K562 (cell line): ENCODE results near the gene SOX15.

Experiments
- CBX8 ChIP-seq: fragments of 200-600 bp; sonication (generic); IDR thresholded peaks from 2 replicates; pipeline ENCODE4 v1.6.1; 2012; ENCODE audit warnings: borderline replicate concordance, mixed run types, low read depth, mild to moderate bottlenecking, moderate library complexity, mixed read lengths, low read length, control low read depth, inconsistent platforms; ENCODE audit not compliant: poor library complexity, severe bottlenecking; ENCODE audit errors: extremely low read depth
- ESRRA ChIP-seq: fragments of 450-650 bp; IDR thresholded peaks from 2 replicates; pipeline ENCODE4 v1.6.1; 2014; ENCODE audit warnings: low read depth, mild to moderate bottlenecking, moderate library complexity, borderline replicate concordance
- KLF1 ChIP-seq: fragments of 450-650 bp; IDR thresholded peaks from 2 replicates; pipeline ENCODE4 v1.6.1; 2016; ENCODE audit warnings: missing genetic modification characterization, missing compliant biosample characterization
- SMARCC2 ChIP-seq: fragments of 450-650 bp; IDR thresholded peaks from 2 replicates; pipeline ENCODE4 v1.6.1; 2017; ENCODE audit warnings: antibody characterized with exemption, moderate library complexity, mild to moderate bottlenecking, low read depth
- TCF3 ChIP-seq: sonication (generic); formaldehyde crosslinking; IDR thresholded peaks from 2 replicates; pipeline ENCODE4 v1.4.0; 2020; ENCODE audit warnings: mild to moderate bottlenecking, missing genetic modification reagents
- ZNF239 ChIP-seq: fragments of 250-450 bp; sonication (Bioruptor Pico); IDR thresholded peaks from 2 replicates; pipeline ENCODE4 v1.4.0; 2020; ENCODE audit warnings: mild to moderate bottlenecking
- TF ChIP-seq, protein P1 (sequence below), 3 experiments: IDR thresholded peaks in 2 of 3; conservative IDR thresholded peaks in 1 of 3; 2 replicates each; pipeline ENCODE4 v1.5.1; 2011 to 2012; ENCODE audit warnings: low read length in 3 of 3, mild to moderate bottlenecking in 3 of 3, control low read depth in 2 of 3, improper control_type of control experiment in 1 of 3, inconsistent platforms in 1 of 3, low read depth in 1 of 3, mixed read lengths in 1 of 3, moderate library complexity in 1 of 3; ENCODE audit not compliant: insufficient read depth in 2 of 3
- TF ChIP-seq, protein P2 (sequence below): fragments of 250-450 bp; sonication (Bioruptor Pico); IDR thresholded peaks from 2 replicates; pipeline ENCODE4 v1.4.0; 2020; ENCODE audit warnings: mild to moderate bottlenecking, moderate library complexity

DNA sequence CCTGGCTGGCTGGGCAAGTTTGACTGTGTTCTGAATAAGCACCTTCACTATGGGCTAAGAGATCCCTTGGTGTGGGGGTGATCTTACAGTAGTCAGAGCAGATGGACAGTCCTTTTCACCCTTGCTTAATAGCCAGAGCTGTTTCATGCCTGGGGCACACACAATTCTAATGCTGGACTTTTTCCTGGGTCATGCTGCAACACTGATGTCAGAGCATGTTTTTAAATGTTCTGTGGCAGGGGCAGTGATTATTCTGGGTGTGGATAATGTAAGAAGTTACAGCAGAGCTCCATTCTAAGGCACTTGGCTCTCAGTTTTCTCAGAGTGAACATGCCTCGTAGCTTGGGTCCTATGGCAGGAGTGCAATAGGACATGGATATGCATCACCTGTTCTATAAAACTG lies 14.4 kb downstream of the SOX15 start:
- TF ChIP-seq ZNF239, result no peak
- TF ChIP-seq KLF1, result no peak
- no peak for TF ChIP-seq SMARCC2
- TF ChIP-seq, protein P1, sequence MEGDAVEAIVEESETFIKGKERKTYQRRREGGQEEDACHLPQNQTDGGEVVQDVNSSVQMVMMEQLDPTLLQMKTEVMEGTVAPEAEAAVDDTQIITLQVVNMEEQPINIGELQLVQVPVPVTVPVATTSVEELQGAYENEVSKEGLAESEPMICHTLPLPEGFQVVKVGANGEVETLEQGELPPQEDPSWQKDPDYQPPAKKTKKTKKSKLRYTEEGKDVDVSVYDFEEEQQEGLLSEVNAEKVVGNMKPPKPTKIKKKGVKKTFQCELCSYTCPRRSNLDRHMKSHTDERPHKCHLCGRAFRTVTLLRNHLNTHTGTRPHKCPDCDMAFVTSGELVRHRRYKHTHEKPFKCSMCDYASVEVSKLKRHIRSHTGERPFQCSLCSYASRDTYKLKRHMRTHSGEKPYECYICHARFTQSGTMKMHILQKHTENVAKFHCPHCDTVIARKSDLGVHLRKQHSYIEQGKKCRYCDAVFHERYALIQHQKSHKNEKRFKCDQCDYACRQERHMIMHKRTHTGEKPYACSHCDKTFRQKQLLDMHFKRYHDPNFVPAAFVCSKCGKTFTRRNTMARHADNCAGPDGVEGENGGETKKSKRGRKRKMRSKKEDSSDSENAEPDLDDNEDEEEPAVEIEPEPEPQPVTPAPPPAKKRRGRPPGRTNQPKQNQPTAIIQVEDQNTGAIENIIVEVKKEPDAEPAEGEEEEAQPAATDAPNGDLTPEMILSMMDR (IDR thresholded peaks at IDR 0.05 in 2 of 3, conservative IDR thresholded peaks at IDR 0.05 in 1 of 3; ENCODE audit: insufficient read depth in 2 of 3, low read depth in 1 of 3, low read length in 3 of 3), result no peak
- no peak for TF ChIP-seq TCF3
- TF ChIP-seq CBX8, result no peak
- TF ChIP-seq, protein P2, sequence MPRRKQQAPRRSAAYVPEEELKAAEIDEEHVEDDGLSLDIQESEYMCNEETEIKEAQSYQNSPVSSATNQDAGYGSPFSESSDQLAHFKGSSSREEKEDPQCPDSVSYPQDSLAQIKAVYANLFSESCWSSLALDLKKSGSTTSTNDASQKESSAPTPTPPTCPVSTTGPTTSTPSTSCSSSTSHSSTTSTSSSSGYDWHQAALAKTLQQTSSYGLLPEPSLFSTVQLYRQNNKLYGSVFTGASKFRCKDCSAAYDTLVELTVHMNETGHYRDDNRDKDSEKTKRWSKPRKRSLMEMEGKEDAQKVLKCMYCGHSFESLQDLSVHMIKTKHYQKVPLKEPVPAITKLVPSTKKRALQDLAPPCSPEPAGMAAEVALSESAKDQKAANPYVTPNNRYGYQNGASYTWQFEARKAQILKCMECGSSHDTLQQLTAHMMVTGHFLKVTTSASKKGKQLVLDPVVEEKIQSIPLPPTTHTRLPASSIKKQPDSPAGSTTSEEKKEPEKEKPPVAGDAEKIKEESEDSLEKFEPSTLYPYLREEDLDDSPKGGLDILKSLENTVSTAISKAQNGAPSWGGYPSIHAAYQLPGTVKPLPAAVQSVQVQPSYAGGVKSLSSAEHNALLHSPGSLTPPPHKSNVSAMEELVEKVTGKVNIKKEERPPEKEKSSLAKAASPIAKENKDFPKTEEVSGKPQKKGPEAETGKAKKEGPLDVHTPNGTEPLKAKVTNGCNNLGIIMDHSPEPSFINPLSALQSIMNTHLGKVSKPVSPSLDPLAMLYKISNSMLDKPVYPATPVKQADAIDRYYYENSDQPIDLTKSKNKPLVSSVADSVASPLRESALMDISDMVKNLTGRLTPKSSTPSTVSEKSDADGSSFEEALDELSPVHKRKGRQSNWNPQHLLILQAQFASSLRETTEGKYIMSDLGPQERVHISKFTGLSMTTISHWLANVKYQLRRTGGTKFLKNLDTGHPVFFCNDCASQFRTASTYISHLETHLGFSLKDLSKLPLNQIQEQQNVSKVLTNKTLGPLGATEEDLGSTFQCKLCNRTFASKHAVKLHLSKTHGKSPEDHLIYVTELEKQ, result no peak
- no peak for TF ChIP-seq ESRRA
